Measurements from ENCODE around the gene GPC6. TPM values are rescaled to one million over a fixed set of nuclear protein-coding genes. Genes with fewer than 3 reads are reported as not detected.
A peak's percentile ranks its signal among the peaks of the same experiment; 100 is the strongest.

Gene GPC6
- polyA plus RNA-seq, 1 of the 3 experiments (the other 2 are of a cell fraction) = 6.7 TPM

DNA sequence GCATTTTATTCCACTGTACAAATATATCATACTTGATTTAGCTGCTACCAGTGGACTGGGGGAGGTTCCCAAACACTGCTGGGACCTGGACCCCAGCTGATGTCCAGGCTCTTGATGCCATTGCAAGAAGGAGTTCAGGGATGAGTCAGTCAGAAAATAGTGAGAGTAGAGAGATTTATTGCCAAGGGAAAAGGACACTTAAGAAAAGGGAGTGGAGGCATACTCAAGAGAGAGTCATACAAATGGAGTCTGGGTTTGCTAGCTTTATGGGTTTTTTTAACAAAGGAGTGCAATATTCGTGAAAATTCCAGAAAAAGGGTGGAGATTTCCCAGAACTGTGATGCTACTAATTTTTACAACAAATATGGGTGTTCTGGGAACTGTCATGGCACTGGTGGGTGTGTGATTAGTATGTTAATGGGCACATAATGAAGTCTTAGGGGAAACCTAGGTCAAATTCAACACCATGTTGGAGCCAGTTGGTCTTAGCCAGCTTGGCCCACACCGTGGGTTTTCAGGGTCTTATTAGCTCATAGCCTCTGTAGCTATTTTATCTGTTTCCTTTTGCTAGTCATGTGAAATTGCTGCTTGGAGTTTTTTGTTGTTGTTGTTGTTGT lies 36.2 kb downstream of the GPC6 start (continued):
- TF ChIP-seq EP300 (IDR thresholded peaks at IDR 0.05; ENCODE audit: borderline replicate concordance in 1 of 2, low read depth in 1 of 2, low read length in 1 of 2) (peak in 1 of 2 experiments; percentile 49; a peak in 1 of 4 replicates), RAD21 (IDR thresholded peaks at IDR 0.05; ENCODE audit: low read length) (no peak), FOXJ3 (CRISPR knock-in tag; IDR thresholded peaks at IDR 0.05) (no peak)
- TF ChIP-seq, protein P1, sequence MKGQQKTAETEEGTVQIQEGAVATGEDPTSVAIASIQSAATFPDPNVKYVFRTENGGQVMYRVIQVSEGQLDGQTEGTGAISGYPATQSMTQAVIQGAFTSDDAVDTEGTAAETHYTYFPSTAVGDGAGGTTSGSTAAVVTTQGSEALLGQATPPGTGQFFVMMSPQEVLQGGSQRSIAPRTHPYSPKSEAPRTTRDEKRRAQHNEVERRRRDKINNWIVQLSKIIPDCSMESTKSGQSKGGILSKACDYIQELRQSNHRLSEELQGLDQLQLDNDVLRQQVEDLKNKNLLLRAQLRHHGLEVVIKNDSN (IDR thresholded peaks at IDR 0.05; ENCODE audit: borderline replicate concordance, low read depth) = no peak

DNA sequence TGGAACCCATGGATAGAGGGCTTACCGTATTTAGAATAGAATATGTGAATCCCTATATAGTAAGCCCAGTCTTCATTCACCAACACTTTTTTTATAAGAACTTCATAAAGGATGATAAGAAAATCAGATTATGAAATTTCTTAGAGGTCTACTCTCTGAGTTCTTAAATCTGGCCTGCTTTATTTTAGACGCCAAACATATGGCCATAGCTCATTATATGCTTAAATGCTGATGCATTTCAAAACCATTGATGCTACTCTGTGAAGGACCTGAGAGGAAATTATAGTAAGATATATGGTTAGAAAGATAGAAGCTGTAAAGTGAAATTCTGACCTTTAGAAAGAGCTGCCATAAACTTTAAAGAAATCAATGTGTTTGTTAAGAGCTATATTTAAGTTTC lies 38.3 kb downstream of the GPC6 start:
- WGBS (ENCODE audit: low lambda C conversion rate) = 94% methylated on average over 2 of the region's 2 CpGs
- TF ChIP-seq GATA2 (CRISPR knock-in tag; IDR thresholded peaks at IDR 0.05) = no peak
- TF ChIP-seq FOXJ3 (CRISPR knock-in tag; IDR thresholded peaks at IDR 0.05) = no peak
- TF ChIP-seq, protein P2, sequence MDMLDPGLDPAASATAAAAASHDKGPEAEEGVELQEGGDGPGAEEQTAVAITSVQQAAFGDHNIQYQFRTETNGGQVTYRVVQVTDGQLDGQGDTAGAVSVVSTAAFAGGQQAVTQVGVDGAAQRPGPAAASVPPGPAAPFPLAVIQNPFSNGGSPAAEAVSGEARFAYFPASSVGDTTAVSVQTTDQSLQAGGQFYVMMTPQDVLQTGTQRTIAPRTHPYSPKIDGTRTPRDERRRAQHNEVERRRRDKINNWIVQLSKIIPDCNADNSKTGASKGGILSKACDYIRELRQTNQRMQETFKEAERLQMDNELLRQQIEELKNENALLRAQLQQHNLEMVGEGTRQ (IDR thresholded peaks at IDR 0.05; ENCODE audit: borderline replicate concordance, low read depth, low read length) = no peak
- TF ChIP-seq YY1 (IDR thresholded peaks at IDR 0.05; ENCODE audit: low read depth) = no peak
- TF ChIP-seq, protein P3, sequence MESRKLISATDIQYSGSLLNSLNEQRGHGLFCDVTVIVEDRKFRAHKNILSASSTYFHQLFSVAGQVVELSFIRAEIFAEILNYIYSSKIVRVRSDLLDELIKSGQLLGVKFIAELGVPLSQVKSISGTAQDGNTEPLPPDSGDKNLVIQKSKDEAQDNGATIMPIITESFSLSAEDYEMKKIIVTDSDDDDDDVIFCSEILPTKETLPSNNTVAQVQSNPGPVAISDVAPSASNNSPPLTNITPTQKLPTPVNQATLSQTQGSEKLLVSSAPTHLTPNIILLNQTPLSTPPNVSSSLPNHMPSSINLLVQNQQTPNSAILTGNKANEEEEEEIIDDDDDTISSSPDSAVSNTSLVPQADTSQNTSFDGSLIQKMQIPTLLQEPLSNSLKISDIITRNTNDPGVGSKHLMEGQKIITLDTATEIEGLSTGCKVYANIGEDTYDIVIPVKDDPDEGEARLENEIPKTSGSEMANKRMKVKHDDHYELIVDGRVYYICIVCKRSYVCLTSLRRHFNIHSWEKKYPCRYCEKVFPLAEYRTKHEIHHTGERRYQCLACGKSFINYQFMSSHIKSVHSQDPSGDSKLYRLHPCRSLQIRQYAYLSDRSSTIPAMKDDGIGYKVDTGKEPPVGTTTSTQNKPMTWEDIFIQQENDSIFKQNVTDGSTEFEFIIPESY (IDR thresholded peaks at IDR 0.05; ENCODE audit: borderline replicate concordance, low read depth) = no peak
- TF ChIP-seq, protein P1 (IDR thresholded peaks at IDR 0.05; ENCODE audit: borderline replicate concordance, low read depth) = no peak
- TF ChIP-seq RXRA (IDR thresholded peaks at IDR 0.05; ENCODE audit: borderline replicate concordance, low read depth) = no peak
- no peak for TF ChIP-seq RAD21 (IDR thresholded peaks at IDR 0.05; ENCODE audit: low read length)
- TF ChIP-seq NFIC (IDR thresholded peaks at IDR 0.05; ENCODE audit: borderline replicate concordance) = no peak
- TF ChIP-seq, protein P4, sequence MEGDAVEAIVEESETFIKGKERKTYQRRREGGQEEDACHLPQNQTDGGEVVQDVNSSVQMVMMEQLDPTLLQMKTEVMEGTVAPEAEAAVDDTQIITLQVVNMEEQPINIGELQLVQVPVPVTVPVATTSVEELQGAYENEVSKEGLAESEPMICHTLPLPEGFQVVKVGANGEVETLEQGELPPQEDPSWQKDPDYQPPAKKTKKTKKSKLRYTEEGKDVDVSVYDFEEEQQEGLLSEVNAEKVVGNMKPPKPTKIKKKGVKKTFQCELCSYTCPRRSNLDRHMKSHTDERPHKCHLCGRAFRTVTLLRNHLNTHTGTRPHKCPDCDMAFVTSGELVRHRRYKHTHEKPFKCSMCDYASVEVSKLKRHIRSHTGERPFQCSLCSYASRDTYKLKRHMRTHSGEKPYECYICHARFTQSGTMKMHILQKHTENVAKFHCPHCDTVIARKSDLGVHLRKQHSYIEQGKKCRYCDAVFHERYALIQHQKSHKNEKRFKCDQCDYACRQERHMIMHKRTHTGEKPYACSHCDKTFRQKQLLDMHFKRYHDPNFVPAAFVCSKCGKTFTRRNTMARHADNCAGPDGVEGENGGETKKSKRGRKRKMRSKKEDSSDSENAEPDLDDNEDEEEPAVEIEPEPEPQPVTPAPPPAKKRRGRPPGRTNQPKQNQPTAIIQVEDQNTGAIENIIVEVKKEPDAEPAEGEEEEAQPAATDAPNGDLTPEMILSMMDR (IDR thresholded peaks at IDR 0.05) = no peak
- no peak for TF ChIP-seq NRF1 (IDR thresholded peaks at IDR 0.05; ENCODE audit: low read depth, low read length)
- TF ChIP-seq, protein P5, sequence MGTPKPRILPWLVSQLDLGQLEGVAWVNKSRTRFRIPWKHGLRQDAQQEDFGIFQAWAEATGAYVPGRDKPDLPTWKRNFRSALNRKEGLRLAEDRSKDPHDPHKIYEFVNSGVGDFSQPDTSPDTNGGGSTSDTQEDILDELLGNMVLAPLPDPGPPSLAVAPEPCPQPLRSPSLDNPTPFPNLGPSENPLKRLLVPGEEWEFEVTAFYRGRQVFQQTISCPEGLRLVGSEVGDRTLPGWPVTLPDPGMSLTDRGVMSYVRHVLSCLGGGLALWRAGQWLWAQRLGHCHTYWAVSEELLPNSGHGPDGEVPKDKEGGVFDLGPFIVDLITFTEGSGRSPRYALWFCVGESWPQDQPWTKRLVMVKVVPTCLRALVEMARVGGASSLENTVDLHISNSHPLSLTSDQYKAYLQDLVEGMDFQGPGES (IDR thresholded peaks at IDR 0.05; ENCODE audit: low read depth, low read length) = no peak
- TF ChIP-seq CHD2 (IDR thresholded peaks at IDR 0.05; ENCODE audit: low read length, partially characterized antibody) = no peak
- TF ChIP-seq MEF2A (IDR thresholded peaks at IDR 0.05; ENCODE audit: borderline replicate concordance, low read depth) = no peak
- TF ChIP-seq ELF1 (IDR thresholded peaks at IDR 0.05) = no peak
- no peak for TF ChIP-seq SIN3A (IDR thresholded peaks at IDR 0.05; ENCODE audit: borderline replicate concordance, low read depth, low read length)
- TF ChIP-seq EZH2phosphoT487 (IDR thresholded peaks at IDR 0.05; ENCODE audit: borderline replicate concordance, low read depth) = no peak
- TF ChIP-seq JUND (IDR thresholded peaks at IDR 0.05) = no peak

More for the DNA sequence above, 38.3 kb downstream of the GPC6 start:
- Histone ChIP-seq H2AFZ (ENCODE audit: low read depth) (no peak overlapping the region), H3K4me3 (ENCODE audit: low read depth in 2 of 2, low read length in 1 of 2) (no peak overlapping the region), H3K36me3 (replicated peaks in 1 of 2; ENCODE audit: control insufficient read depth in 1 of 2, insufficient read depth in 2 of 2, low read length in 1 of 2) (no peaks in the 10 kb centered on the region), H3K9me3 (no peaks in the 10 kb centered on the region), H3K4me2 (no peak overlapping the region), H3F3A (replicated peaks; ENCODE audit: insufficient read depth) (peaks cover 11% of the 10 kb centered on the region), H3K79me2 (ENCODE audit: insufficient read depth) (no peaks in the 10 kb centered on the region), H3K4me1 (ENCODE audit: control insufficient read depth in 1 of 2, insufficient read depth in 2 of 2, low read depth in 1 of 2, low read length in 1 of 2) (peaks cover 2 to 27% of the 10 kb centered on the region in 2 experiments; a peak in 3 of 4 replicates), H4K20me1 (ENCODE audit: insufficient read depth) (no peaks in the 10 kb centered on the region), H3K9ac (no peak overlapping the region), H3K9me2 (no peaks in the 10 kb centered on the region), H3K27me3 (ENCODE audit: insufficient read depth) (no peaks in the 10 kb centered on the region), H3K27ac (ENCODE audit: low read depth in 2 of 2, low read length in 1 of 2) (no peak overlapping the region)
- no peak for DNase-seq
- POLR2A ChIA-PET = no interaction called here
- CTCF ChIA-PET = interaction anchor here (1.2 kb wide), 1 partner anchor 36 kb away, joined by 3 read pairs; no protein-coding TSS in a partner anchor
